ENCODE results near the gene IL22RA2.
A peak's percentile ranks its signal among the peaks of the same experiment; 100 is the strongest.
"Not testable (repeated sequence)": the region's sequence is repeated elsewhere in the genome, so short reads cannot be mapped to it uniquely, and the experiment has no call there.

Gene IL22RA2

GRCh38 chr6:137173501-137173900 lies at the start of gene IL22RA2:
TSS of gene IL22RA2 (minus strand) at chr6:137173644. CDS start at chr6:137161749, 11,895 bp downstream.
- no peak for DNase-seq (ENCODE audit: low read depth in 1 of 2, low spot score in 1 of 2)

GRCh38 chr6:137222381-137222780 lies 48.9 kb upstream of the IL22RA2 start:
- DNase-seq (ENCODE audit: low read depth in 1 of 2, low spot score in 1 of 2): no peak

GRCh38 chr6:137219664-137220252 lies 46.3 kb upstream of the IL22RA2 start:
- DNase-seq (ENCODE audit: low read depth in 1 of 2, low spot score in 1 of 2): no peak

GRCh38 chr6:137218917-137219663 lies 45.6 kb upstream of the IL22RA2 start, which contains the start of gene IFNGR1:
TSS of gene IFNGR1 (minus strand) at chr6:137219385. CDS start at chr6:137219327, 58 bp downstream.
- peak; percentile 91 to 93 for DNase-seq (ENCODE audit: low read depth in 1 of 2, low spot score in 1 of 2)

GRCh38 chr6:137218473-137218916 lies 45.1 kb upstream of the IL22RA2 start:
- DNase-seq (ENCODE audit: low read depth in 1 of 2, low spot score in 1 of 2): peak in 1 of 2 donors; percentile 17

GRCh38 chr6:137217801-137218472 lies 44.5 kb upstream of the IL22RA2 start:
- no peak for DNase-seq (ENCODE audit: low read depth in 1 of 2, low spot score in 1 of 2)

- no peak for DNase-seq (ENCODE audit: low read depth in 1 of 2, low spot score in 1 of 2)
Measured at GRCh38 chr6:137216875-137217553, 43.6 kb upstream of the IL22RA2 start.

- DNase-seq (ENCODE audit: low read depth in 1 of 2, low spot score in 1 of 2): no peak
Measured at GRCh38 chr6:137216106-137216505, 42.7 kb upstream of the IL22RA2 start.

- DNase-seq (ENCODE audit: low read depth in 1 of 2, low spot score in 1 of 2): not testable (repeated sequence)
Measured at GRCh38 chr6:137215630-137216029, 42.2 kb upstream of the IL22RA2 start.

- DNase-seq (ENCODE audit: low read depth in 1 of 2, low spot score in 1 of 2): no peak
Measured at GRCh38 chr6:137214931-137215330, 41.5 kb upstream of the IL22RA2 start.

- no peak for DNase-seq (ENCODE audit: low read depth in 1 of 2, low spot score in 1 of 2)
Measured at GRCh38 chr6:137213813-137214212, 40.4 kb upstream of the IL22RA2 start.

GRCh38 chr6:137213331-137213740 lies 39.9 kb upstream of the IL22RA2 start:
- no peak for DNase-seq (ENCODE audit: low read depth in 1 of 2, low spot score in 1 of 2)

GRCh38 chr6:137211910-137212309 lies 38.5 kb upstream of the IL22RA2 start:
- DNase-seq (ENCODE audit: low read depth in 1 of 2, low spot score in 1 of 2): no peak

GRCh38 chr6:137210903-137211302 lies 37.5 kb upstream of the IL22RA2 start:
- no peak for DNase-seq (ENCODE audit: low read depth in 1 of 2, low spot score in 1 of 2)

- DNase-seq (ENCODE audit: low read depth in 1 of 2, low spot score in 1 of 2): no peak
Measured at GRCh38 chr6:137208279-137208678, 34.8 kb upstream of the IL22RA2 start.

GRCh38 chr6:137207457-137207856 lies 34.0 kb upstream of the IL22RA2 start:
- DNase-seq (ENCODE audit: low read depth in 1 of 2, low spot score in 1 of 2): not testable (repeated sequence)

- no peak for DNase-seq (ENCODE audit: low read depth in 1 of 2, low spot score in 1 of 2)
Measured at GRCh38 chr6:137206577-137206976, 33.1 kb upstream of the IL22RA2 start.

GRCh38 chr6:137203256-137203655 lies 29.8 kb upstream of the IL22RA2 start:
- no peak for DNase-seq (ENCODE audit: low read depth in 1 of 2, low spot score in 1 of 2)

- no peak for DNase-seq (ENCODE audit: low read depth in 1 of 2, low spot score in 1 of 2)
Measured at GRCh38 chr6:137202078-137202477, 28.6 kb upstream of the IL22RA2 start.

GRCh38 chr6:137201006-137201405 lies 27.6 kb upstream of the IL22RA2 start:
- DNase-seq (ENCODE audit: low read depth in 1 of 2, low spot score in 1 of 2): no peak

- no peak for DNase-seq (ENCODE audit: low read depth in 1 of 2, low spot score in 1 of 2)
Measured at GRCh38 chr6:137200288-137200687, 26.8 kb upstream of the IL22RA2 start.

All from activated CD4-positive, alpha-beta T cell treated with anti-CD3 and anti-CD28 coated beads, Interleukin-2, amount 50 U/mL, for 24 hours (primary cell).